HG03060 (cell line): ENCODE measurements around the gene LRRK1.
"Not testable (repeated sequence)": the region's sequence is repeated elsewhere in the genome, so short reads cannot be mapped to it uniquely, and the experiment has no call there.

Source experiments
- ATAC-seq: cut with Tn5 transposase; IDR thresholded peaks from one replicate; pipeline ENCODE4 v1.9.1; 2021; ENCODE audit warnings: low read depth, moderate number of reproducible peaks; ENCODE audit not compliant: unreplicated experiment

Gene LRRK1

GRCh38 chr15:101063891-101064794 lies 145.0 kb downstream of the LRRK1 start:
- ATAC-seq, result no peak

- ATAC-seq, result no peak
Observed at GRCh38 chr15:101064795-101065569, 145.8 kb downstream of the LRRK1 start.

GRCh38 chr15:101065570-101066221 lies 146.5 kb downstream of the LRRK1 start:
- ATAC-seq, result no peak

- ATAC-seq, result no peak
Observed at GRCh38 chr15:101066501-101067408, 147.6 kb downstream of the LRRK1 start.

- no peak for ATAC-seq
Observed at GRCh38 chr15:101067660-101068522, 148.7 kb downstream of the LRRK1 start.

- no peak for ATAC-seq
Observed at GRCh38 chr15:101068523-101068960, 149.4 kb downstream of the LRRK1 start.

GRCh38 chr15:101068961-101069653 lies 149.9 kb downstream of the LRRK1 start:
- no peak for ATAC-seq

GRCh38 chr15:101069654-101069973 lies 150.5 kb downstream of the LRRK1 start:
- no peak for ATAC-seq

- no peak for ATAC-seq
Observed at GRCh38 chr15:101070024-101070423, 150.9 kb downstream of the LRRK1 start.

GRCh38 chr15:101070502-101071273 lies 151.5 kb downstream of the LRRK1 start:
- ATAC-seq, result no peak

- ATAC-seq, result no peak
Observed at GRCh38 chr15:101071651-101072050, 152.5 kb downstream of the LRRK1 start.

GRCh38 chr15:101072235-101072634 lies 153.1 kb downstream of the LRRK1 start:
- ATAC-seq, result not testable (repeated sequence)

GRCh38 chr15:101077806-101078668 lies 158.9 kb downstream of the LRRK1 start:
- not testable (repeated sequence) for ATAC-seq

- ATAC-seq, result no peak
Observed at GRCh38 chr15:101078669-101079323, 159.6 kb downstream of the LRRK1 start.

GRCh38 chr15:101081900-101082299 lies 162.7 kb downstream of the LRRK1 start:
- ATAC-seq, result no peak

- ATAC-seq, result no peak
Observed at GRCh38 chr15:101083336-101084045, 164.3 kb downstream of the LRRK1 start.
